Neural progenitor cell (in vitro differentiated cells): ENCODE data around the gene POLE4.

Experiments used
- EZH2 ChIP-seq: fragments of 200-600 bp; sonication (generic); IDR thresholded peaks from 2 replicates; pipeline ENCODE4 v1.6.1; 2017; ENCODE audit warnings: antibody characterized with exemption, mild to moderate bottlenecking, moderate library complexity
- EZH2phosphoT487 ChIP-seq: fragments of 200-600 bp; sonication (generic); IDR thresholded peaks from 2 replicates; pipeline ENCODE4 v1.6.1; 2017; ENCODE audit warnings: antibody characterized with exemption
- TF ChIP-seq, protein P1 (sequence below): fragments of 200-600 bp; sonication (generic); IDR thresholded peaks from 2 replicates; pipeline ENCODE4 v1.5.1; 2017; ENCODE audit warnings: antibody characterized with exemption, mild to moderate bottlenecking

DNA sequence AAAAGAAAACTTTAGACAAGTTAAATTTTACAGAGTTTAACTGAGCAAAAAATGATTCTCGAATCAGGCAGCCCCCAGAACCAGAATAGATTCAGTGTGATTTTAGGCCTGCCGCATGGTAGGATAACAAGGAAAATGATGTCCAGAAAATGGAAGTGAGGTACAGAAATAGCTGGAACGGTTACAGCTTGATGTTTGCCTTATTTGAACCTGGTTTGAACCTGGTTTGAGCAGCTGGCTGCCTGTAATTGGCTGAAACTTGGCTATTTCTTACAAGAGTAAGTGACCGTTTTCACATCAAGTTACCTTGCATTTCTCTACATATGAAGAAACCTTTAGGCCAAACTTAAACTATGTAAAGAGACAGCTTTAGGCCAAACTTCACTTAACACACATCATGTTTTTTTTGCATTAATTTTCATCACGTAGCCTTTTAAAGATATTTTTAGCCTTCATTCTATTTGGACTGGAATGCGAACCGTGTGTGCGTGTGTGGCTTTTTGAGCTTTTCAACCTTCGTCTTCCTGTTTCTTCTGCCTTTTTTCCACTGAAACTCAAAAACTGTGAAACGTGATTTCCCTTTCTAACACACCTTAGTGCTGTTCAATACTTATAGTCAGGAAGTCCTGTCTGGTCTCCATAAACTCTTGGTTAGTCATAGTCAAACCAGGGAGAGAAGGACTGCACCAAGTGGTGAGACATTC lies 4.5 kb upstream of the POLE4 start:
- TF ChIP-seq EZH2phosphoT487 (no peak), EZH2 (no peak)
- TF ChIP-seq, protein P1, sequence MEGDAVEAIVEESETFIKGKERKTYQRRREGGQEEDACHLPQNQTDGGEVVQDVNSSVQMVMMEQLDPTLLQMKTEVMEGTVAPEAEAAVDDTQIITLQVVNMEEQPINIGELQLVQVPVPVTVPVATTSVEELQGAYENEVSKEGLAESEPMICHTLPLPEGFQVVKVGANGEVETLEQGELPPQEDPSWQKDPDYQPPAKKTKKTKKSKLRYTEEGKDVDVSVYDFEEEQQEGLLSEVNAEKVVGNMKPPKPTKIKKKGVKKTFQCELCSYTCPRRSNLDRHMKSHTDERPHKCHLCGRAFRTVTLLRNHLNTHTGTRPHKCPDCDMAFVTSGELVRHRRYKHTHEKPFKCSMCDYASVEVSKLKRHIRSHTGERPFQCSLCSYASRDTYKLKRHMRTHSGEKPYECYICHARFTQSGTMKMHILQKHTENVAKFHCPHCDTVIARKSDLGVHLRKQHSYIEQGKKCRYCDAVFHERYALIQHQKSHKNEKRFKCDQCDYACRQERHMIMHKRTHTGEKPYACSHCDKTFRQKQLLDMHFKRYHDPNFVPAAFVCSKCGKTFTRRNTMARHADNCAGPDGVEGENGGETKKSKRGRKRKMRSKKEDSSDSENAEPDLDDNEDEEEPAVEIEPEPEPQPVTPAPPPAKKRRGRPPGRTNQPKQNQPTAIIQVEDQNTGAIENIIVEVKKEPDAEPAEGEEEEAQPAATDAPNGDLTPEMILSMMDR: no peak
